Heart left ventricle (tissue), 16 donors: ENCODE results near the gene CEACAM8. TPM values are rescaled to one million over a fixed set of nuclear protein-coding genes. Genes with fewer than 3 reads are reported as not detected.

Source experiments
- ATAC-seq, 4 donors: fragments of 200-7000 bp; cut with Tn5 transposase; one replicate each; pipeline ENCODE4 v1.9.1; 2020 to 2022; ENCODE audit warnings: moderate library complexity in 4 of 4, mild to moderate bottlenecking in 3 of 4, moderate number of reproducible peaks in 1 of 4
- DNase-seq, 5 donors: peaks; one replicate each; pipeline ENCODE4 v3.0.0-alpha.2; 2020
- H3K27ac ChIP-seq, 12 donors: fragments of 200-600 bp; sonication (generic) in 4 of 12; one replicate each; pipeline versions ENCODE4 v1.5.0 to v1.8.0; 2016 to 2022; ENCODE audit warnings: mild to moderate bottlenecking in 2 of 12
- H3K27me3 ChIP-seq, 9 donors: fragments of 200-600 bp; sonication (generic) in 2 of 9; one replicate each; pipeline versions ENCODE4 v1.5.1 to v1.8.0; 2016 to 2022; ENCODE audit warnings: mild to moderate bottlenecking in 3 of 9
- H3K36me3 ChIP-seq, 9 donors: fragments of 200-600 bp; sonication (generic) in 2 of 9; one replicate each; pipeline versions ENCODE4 v1.5.0 to v1.8.0; 2018 to 2022; ENCODE audit warnings: mild to moderate bottlenecking in 2 of 9
- H3K4me1 ChIP-seq, 12 donors: fragments of 200-600 bp; sonication (generic) in 4 of 12; one replicate each; pipeline versions ENCODE4 v1.5.0 to v1.8.0; 2016 to 2022; ENCODE audit warnings: mild to moderate bottlenecking in 3 of 12
- H3K4me3 ChIP-seq, 12 donors: fragments of 200-600 bp; sonication (generic) in 4 of 12; one replicate each; pipeline versions ENCODE4 v1.5.0 to v1.8.0; 2017 to 2022; ENCODE audit warnings: mild to moderate bottlenecking in 9 of 12, moderate library complexity in 4 of 12
- H3K9me3 ChIP-seq, 12 donors: fragments of 200-600 bp; sonication (generic) in 4 of 12; one replicate each; pipeline versions ENCODE4 v1.5.0 to v1.8.0; 2016 to 2022; ENCODE audit warnings: mild to moderate bottlenecking in 1 of 12
- POLR2A ChIP-seq, 2 donors: fragments of 450-650 bp; IDR thresholded peaks; one replicate each; pipeline ENCODE4 v1.6.1; 2017; ENCODE audit warnings: antibody characterized with exemption in 2 of 2, mild to moderate bottlenecking in 2 of 2, moderate library complexity in 2 of 2
- WGBS, 4 donors: extraction: QIAGEN DNeasy Blood & Tissue Kit in 2 of 4; methylation state at CpG; one replicate each; pipeline versions ENCODE4 v1.1.5 to v1.1.7; 2013 to 2018; 5-methylcytosine and 5-hydroxymethylcytosine counted together
- intact Hi-C, 10 donors: fragments of 100-400 bp; cut with DNase I; formaldehyde crosslinking; loops; one replicate each; pipeline versions ENCODE4 v1.11.1 to v1.14.2; 2022
- polyA plus RNA-seq, 2 donors: library from polyadenylated mRNA; stranded (reverse); fragments of 200-250 nt; gene quantifications; one replicate each; pipeline ENCODE4 v1.2.3, GENCODE V29; 2013
- total RNA-seq, 9 donors: library from RNA; depleted of rRNA in 2 of 9; stranded (reverse); fragments of >200 nt in 2 of 9; fragmentation: NEBNext Ultra II Directional in 3 of 9; extraction: Animal tissue kit (Norgen Biotek cat#: 25700) in 3 of 9; gene quantifications; one replicate each; pipeline versions ENCODE4 v1.1.0 to v1.2.4, GENCODE V29; 2016 to 2023
- TF ChIP-seq, protein P1 (sequence below), 12 donors: fragments of 200-600 bp; sonication (generic) in 4 of 12; IDR thresholded peaks; one replicate each; pipeline versions ENCODE4 v1.5.0 to v1.8.0; 2018 to 2022; ENCODE audit warnings: antibody characterized with exemption in 12 of 12, mild to moderate bottlenecking in 5 of 12
- donor health status: ischemic (EF 13 %, LVEDD 7.1; RV severe dilation, severe dysfunction).
- donor health status: healthy with polysubstance abuse.
- donor health status: DM: no; HTN: yes; CAD: no.
- donor health status: DM: no; HTN: no; CAD: no.
- donor health status: ischemic (EF 25% LVEDD 6.9; RV normal size, moderate dysfunction).
- donor health status: ischemic (EF 25% LVEDD 5.7; RV mildly dilated, moderate dysfunction).
- donor health status: healthy.
- donor health status: DM: yes; HTN: yes; CAD: no.
- donor health status: ischemic (EF 35%, LVEDD 5.7; RV mildly dilated, moderate dysfunction).
- donor health status: nonischemic (EF 11% LVEDD 7.7; RV severe dilation, severe dysfunction).
- donor health status: DM: yes; HTN: yes; CAD: no.
- donor health status: PGD.
- donor health status: ischemic (EF 29% LVEDD 5.4; RV normal size, mild dysfunction).
- donor health status: nonischemic (EF 23%, LVEDD 6.1; RV moderate dilation, normal function).

Gene CEACAM8
- total and polyA plus RNA-seq, 11 donors: 0.10 to 0.56 TPM; not detected in 9

DNA sequence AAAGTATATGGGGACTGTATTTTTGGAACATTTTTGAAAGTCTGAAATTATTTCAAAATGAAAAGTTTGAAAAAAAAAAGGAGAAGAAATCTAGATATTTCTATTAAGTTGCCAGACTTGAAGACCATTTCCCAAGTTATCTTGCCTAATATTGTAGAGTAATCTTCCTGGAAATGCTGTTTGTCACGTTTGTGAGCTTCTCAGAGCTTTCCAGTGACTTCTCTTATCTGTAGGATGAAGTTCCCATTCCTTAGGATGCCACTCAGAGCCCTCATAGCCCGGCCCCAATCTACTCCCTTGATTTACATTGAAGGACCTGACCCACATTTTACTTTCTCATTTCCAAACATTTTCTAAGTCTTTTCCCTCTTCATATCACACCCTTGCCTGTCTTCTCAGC is 23.6 kb downstream of the CEACAM8 start:
- H3K4me1 ChIP-seq: peaks cover 0 to 15% (median 0%) of the 10 kb centered on the region in 12 donors
- intact Hi-C loops: no loop called here
- H3K27me3 ChIP-seq: no peaks in the 10 kb centered on the region
- DNase-seq: no peak
- no peaks in the 10 kb centered on the region for H3K36me3 ChIP-seq
- no peaks in the 10 kb centered on the region for H3K9me3 ChIP-seq
- H3K27ac ChIP-seq: no peak overlapping the region
- H3K4me3 ChIP-seq: no peak overlapping the region
- WGBS, 4 donors: 46 to 59% (median 52%) methylated on average over 2 of the region's 2 CpGs
- no peak for ATAC-seq
- no peak for TF ChIP-seq POLR2A (IDR thresholded peaks at IDR 0.05)
- TF ChIP-seq, protein P1, sequence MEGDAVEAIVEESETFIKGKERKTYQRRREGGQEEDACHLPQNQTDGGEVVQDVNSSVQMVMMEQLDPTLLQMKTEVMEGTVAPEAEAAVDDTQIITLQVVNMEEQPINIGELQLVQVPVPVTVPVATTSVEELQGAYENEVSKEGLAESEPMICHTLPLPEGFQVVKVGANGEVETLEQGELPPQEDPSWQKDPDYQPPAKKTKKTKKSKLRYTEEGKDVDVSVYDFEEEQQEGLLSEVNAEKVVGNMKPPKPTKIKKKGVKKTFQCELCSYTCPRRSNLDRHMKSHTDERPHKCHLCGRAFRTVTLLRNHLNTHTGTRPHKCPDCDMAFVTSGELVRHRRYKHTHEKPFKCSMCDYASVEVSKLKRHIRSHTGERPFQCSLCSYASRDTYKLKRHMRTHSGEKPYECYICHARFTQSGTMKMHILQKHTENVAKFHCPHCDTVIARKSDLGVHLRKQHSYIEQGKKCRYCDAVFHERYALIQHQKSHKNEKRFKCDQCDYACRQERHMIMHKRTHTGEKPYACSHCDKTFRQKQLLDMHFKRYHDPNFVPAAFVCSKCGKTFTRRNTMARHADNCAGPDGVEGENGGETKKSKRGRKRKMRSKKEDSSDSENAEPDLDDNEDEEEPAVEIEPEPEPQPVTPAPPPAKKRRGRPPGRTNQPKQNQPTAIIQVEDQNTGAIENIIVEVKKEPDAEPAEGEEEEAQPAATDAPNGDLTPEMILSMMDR (IDR thresholded peaks at IDR 0.05): no peak

DNA sequence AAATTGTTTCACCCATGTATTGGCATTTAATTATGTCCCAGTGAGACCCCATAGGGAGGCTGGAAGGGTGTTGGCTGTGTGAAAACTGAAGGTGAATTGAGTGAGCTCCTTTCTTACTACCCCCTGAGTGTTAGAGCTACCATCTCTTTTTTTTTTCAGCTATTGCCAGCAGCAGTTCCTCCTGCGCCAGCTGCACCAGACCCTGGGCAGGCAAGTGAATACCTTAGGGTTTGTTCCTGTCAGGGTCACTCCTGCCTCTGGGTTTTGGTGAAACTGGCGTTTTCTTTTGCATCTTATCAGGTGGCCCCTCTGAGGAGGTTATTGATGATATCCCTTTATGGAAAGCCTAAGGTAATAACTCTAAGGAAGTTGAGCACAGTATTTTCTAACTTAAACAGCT is 25.5 kb downstream of the CEACAM8 start:
- H3K9me3 ChIP-seq: no peaks in the 10 kb centered on the region
- no peaks in the 10 kb centered on the region for H3K36me3 ChIP-seq
- no peak overlapping the region for H3K4me3 ChIP-seq
- peaks cover 0 to 15% (median 2%) of the 10 kb centered on the region in 12 donors for H3K4me1 ChIP-seq
- intact Hi-C loops: loop anchor here in 1 of 10 donors (5.0 kb wide), 1 partner anchor 208 kb away; no protein-coding TSS in a partner anchor
- H3K27me3 ChIP-seq: no peaks in the 10 kb centered on the region
- WGBS, 4 donors: 60 to 73% (median 69%) methylated on average over 2 of the region's 2 CpGs
- H3K27ac ChIP-seq: no peak overlapping the region
- DNase-seq (no peak), ATAC-seq (no peak)
- TF ChIP-seq POLR2A (IDR thresholded peaks at IDR 0.05): no peak
- TF ChIP-seq, protein P1 (IDR thresholded peaks at IDR 0.05): no peak

DNA sequence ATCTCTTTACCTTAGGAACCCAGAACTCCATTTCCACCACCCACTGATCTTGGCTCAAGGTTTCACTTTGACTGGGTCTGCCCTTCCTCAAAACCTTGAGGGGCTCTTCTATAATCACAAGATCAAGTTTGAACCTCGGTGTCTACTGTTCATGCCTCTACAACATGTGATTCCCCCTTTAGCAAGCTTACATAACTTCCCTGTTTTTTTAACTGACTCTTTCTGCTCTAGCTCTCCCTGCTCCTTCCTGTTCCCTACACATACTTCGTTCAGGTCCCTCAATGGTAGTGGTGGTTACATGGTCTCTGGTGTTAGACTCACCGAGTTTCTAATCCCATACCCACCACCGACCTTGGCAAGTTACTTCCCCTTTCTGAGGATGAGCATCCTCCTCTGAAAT is 26.7 kb downstream of the CEACAM8 start:
- H3K36me3 ChIP-seq: no peaks in the 10 kb centered on the region
- DNase-seq: no peak
- H3K9me3 ChIP-seq: no peaks in the 10 kb centered on the region
- H3K4me1 ChIP-seq: peaks cover 0 to 18% (median 9%) of the 10 kb centered on the region in 12 donors
- no peaks in the 10 kb centered on the region for H3K27me3 ChIP-seq
- no peak for ATAC-seq
- 61 to 75% (median 71%) methylated on average over 4 of the region's 4 CpGs for WGBS, 4 donors
- TF ChIP-seq, protein P1 (IDR thresholded peaks at IDR 0.05): no peak
- TF ChIP-seq POLR2A (IDR thresholded peaks at IDR 0.05): no peak
- intact Hi-C loops: loop anchor here in 1 of 10 donors (5.0 kb wide), 1 partner anchor 209 kb away; no protein-coding TSS in a partner anchor
- no peak overlapping the region for H3K27ac ChIP-seq
- H3K4me3 ChIP-seq: no peak overlapping the region

DNA sequence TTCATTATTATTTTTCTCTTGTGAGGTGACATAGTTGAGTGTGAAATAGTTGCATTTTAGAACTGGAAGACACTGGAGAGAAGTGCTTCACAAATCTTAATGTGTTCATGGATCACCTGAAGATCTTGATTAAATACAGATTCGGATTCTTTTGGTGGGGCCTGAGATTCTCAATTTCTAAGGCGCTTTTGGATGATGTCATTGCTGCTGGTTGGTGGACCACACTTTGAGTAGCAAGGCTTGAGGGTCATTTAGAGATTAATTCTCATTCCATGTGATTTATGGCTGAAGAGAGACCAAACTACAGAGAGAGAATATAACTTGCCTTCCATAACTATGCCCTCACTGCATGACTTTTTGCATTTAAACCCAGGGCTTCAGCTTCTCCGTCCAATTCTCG is 27.2 kb downstream of the CEACAM8 start:
- peaks cover 0 to 18% (median 9%) of the 10 kb centered on the region in 12 donors for H3K4me1 ChIP-seq
- H3K9me3 ChIP-seq: no peaks in the 10 kb centered on the region
- no peaks in the 10 kb centered on the region for H3K36me3 ChIP-seq
- ATAC-seq (no peak), DNase-seq (no peak)
- H3K27ac ChIP-seq: no peak overlapping the region
- H3K27me3 ChIP-seq: no peaks in the 10 kb centered on the region
- TF ChIP-seq, protein P1 (IDR thresholded peaks at IDR 0.05): no peak
- TF ChIP-seq POLR2A (IDR thresholded peaks at IDR 0.05): no peak
- 84 to 93% (median 89%) methylated on average over 4 of the region's 4 CpGs for WGBS, 4 donors
- intact Hi-C loops: loop anchor here in 1 of 10 donors (2.0 to 5.0 kb wide), 2 partner anchors 29 to 210 kb away; no protein-coding TSS in a partner anchor
- H3K4me3 ChIP-seq: no peak overlapping the region
